ENCODE data around the gene UBTD2. TPM values are rescaled to one million over a fixed set of nuclear protein-coding genes. Genes with fewer than 3 reads are reported as not detected.
A peak's percentile ranks its signal among the peaks of the same experiment; 100 is the strongest.

The UBTD2 gene
- total RNA-seq, 2 experiments from 2014 or later, result 4.6 to 4.9 TPM

GRCh38 chr5:172163346-172163745 is 120.2 kb downstream of the UBTD2 start:
- H3K27ac Mint-ChIP-seq, result no peak overlapping the region
- DNase-seq, result no peak
- H3K4me1 Mint-ChIP-seq (ENCODE audit: low read depth), result peaks cover 72% of the 10 kb centered on the region
- POLR2A ChIA-PET, result interaction anchor here (1.4 to 1.6 kb wide), 2 partner anchors 10 to 17 kb away, joined by 3 to 6 read pairs; no protein-coding TSS in a partner anchor
- H3K9me3 Mint-ChIP-seq, result no peaks in the 10 kb centered on the region
- CTCF ChIA-PET, result interaction anchor here (0.6 to 1.3 kb wide), 3 partner anchors 10 to 119 kb away, joined by 3 to 4 read pairs (median 3); no protein-coding TSS in a partner anchor
- H3K27me3 Mint-ChIP-seq, result no peaks in the 10 kb centered on the region
- H3K36me3 Mint-ChIP-seq, result peaks cover 6% of the 10 kb centered on the region
- intact Hi-C loops (cut with micrococcal nuclease), result no loop called here
- H3K4me3 Mint-ChIP-seq, result no peak overlapping the region

- H3K9me3 Mint-ChIP-seq, result no peaks in the 10 kb centered on the region
- ChIA-PET POLR2A (interaction anchor here (1.4 to 1.6 kb wide), 2 partner anchors 11 to 18 kb away, joined by 3 to 6 read pairs; no protein-coding TSS in a partner anchor), CTCF (interaction anchor here (1.3 kb wide), 1 partner anchor 12 kb away, joined by 3 read pairs; no protein-coding TSS in a partner anchor)
- H3K4me3 Mint-ChIP-seq, result no peak overlapping the region
- peaks cover 8% of the 10 kb centered on the region for H3K36me3 Mint-ChIP-seq
- intact Hi-C loops (cut with micrococcal nuclease), result no loop called here
- H3K27ac Mint-ChIP-seq, result peak overlapping the region; percentile 19
- H3K4me1 Mint-ChIP-seq (ENCODE audit: low read depth), result peaks cover 71% of the 10 kb centered on the region
- H3K27me3 Mint-ChIP-seq, result no peaks in the 10 kb centered on the region
- no peak for DNase-seq
Observed at GRCh38 chr5:172162987-172163343, 120.6 kb downstream of the UBTD2 start.

- H3K27ac Mint-ChIP-seq, result peak overlapping the region; percentile 28
- H3K9me3 Mint-ChIP-seq, result no peaks in the 10 kb centered on the region
- peaks cover 8% of the 10 kb centered on the region for H3K36me3 Mint-ChIP-seq
- H3K4me1 Mint-ChIP-seq (ENCODE audit: low read depth), result peaks cover 67% of the 10 kb centered on the region
- ChIA-PET CTCF (interaction anchor here (1.3 kb wide), 1 partner anchor 12 kb away, joined by 3 read pairs; no protein-coding TSS in a partner anchor), POLR2A (interaction anchor here (1.4 to 1.6 kb wide), 2 partner anchors 11 to 18 kb away, joined by 3 to 6 read pairs; no protein-coding TSS in a partner anchor)
- no peak for DNase-seq
- no peaks in the 10 kb centered on the region for H3K27me3 Mint-ChIP-seq
- intact Hi-C loops (cut with micrococcal nuclease), result no loop called here
- H3K4me3 Mint-ChIP-seq, result no peak overlapping the region
Observed at GRCh38 chr5:172162323-172162986, 121.1 kb downstream of the UBTD2 start.

GRCh38 chr5:172160506-172160905 is 123.1 kb downstream of the UBTD2 start:
- no peaks in the 10 kb centered on the region for H3K27me3 Mint-ChIP-seq
- peak overlapping the region; percentile 24 for H3K27ac Mint-ChIP-seq
- H3K9me3 Mint-ChIP-seq, result no peaks in the 10 kb centered on the region
- peaks cover 61% of the 10 kb centered on the region for H3K4me1 Mint-ChIP-seq (ENCODE audit: low read depth)
- intact Hi-C loops (cut with micrococcal nuclease), result no loop called here
- POLR2A ChIA-PET, result no interaction called here
- CTCF ChIA-PET, result no interaction called here
- H3K4me3 Mint-ChIP-seq, result no peak overlapping the region
- DNase-seq, result no peak
- peaks cover 15% of the 10 kb centered on the region for H3K36me3 Mint-ChIP-seq

Other genes starting within 250 kb of the UBTD2 start
- 100 to 1,000 TPM in 1 of 2 experiments, 10 to 100 TPM in 1; 98.2 to 104 TPM for gene STK10, start 95.5 kb downstream of the UBTD2 start, total RNA-seq
- not detected for gene EFCAB9, start 89.6 kb downstream of the UBTD2 start, total RNA-seq
- gene SH3PXD2B, start 170.8 kb upstream of the UBTD2 start, total RNA-seq, result 1 to 10 TPM in 1 of 2 experiments, under 1 TPM in 1; 0.99 to 1.1 TPM

Data from activated CD4-positive, alpha-beta memory T cell treated with anti-CD3 and anti-CD28 coated beads for 36 hours (primary cell).